Muscle layer of colon (tissue), 2 donors: ENCODE data around the gene MTUS2.

Experiments
- H3K27ac ChIP-seq: one replicate; pipeline ENCODE4 v1.7.0; 2013; ENCODE audit warnings: low read depth, mild to moderate bottlenecking, low read length, moderate library complexity
- H3K27me3 ChIP-seq, 2 donors: one replicate each; pipeline ENCODE4 v1.7.0; 2013; ENCODE audit warnings: low read length in 2 of 2, mild to moderate bottlenecking in 2 of 2; ENCODE audit not compliant: insufficient read depth in 2 of 2, control insufficient read depth in 1 of 2
- H3K36me3 ChIP-seq: one replicate; pipeline ENCODE4 v1.7.0; 2013; ENCODE audit warnings: mild to moderate bottlenecking, low read length; ENCODE audit not compliant: insufficient read depth
- H3K4me1 ChIP-seq: one replicate; pipeline ENCODE4 v1.7.0; 2013; ENCODE audit warnings: mild to moderate bottlenecking, low read length; ENCODE audit not compliant: insufficient read depth
- H3K4me3 ChIP-seq, 2 donors: one replicate each; pipeline ENCODE4 v1.7.0; 2013; ENCODE audit warnings: low read length in 2 of 2, low read depth in 1 of 2, mild to moderate bottlenecking in 1 of 2, moderate library complexity in 1 of 2
- H3K9ac ChIP-seq: one replicate; pipeline ENCODE4 v1.7.0; 2013; ENCODE audit warnings: low read length
- H3K9me3 ChIP-seq: one replicate; pipeline ENCODE4 v1.7.0; 2013; ENCODE audit warnings: mild to moderate bottlenecking, low read length
- donor health status: abdominal sarcoma.
- donor health status: Adenocarcinoma of cecum.

Gene MTUS2

GRCh38 chr13:29099781-29100406 lies 279.8 kb downstream of the MTUS2 start:
- no peaks in the 10 kb centered on the region for H3K9me3 ChIP-seq
- no peak overlapping the region for H3K27ac ChIP-seq
- no peaks in the 10 kb centered on the region for H3K4me1 ChIP-seq
- no peak overlapping the region for H3K9ac ChIP-seq
- H3K27me3 ChIP-seq = no peaks in the 10 kb centered on the region
- H3K4me3 ChIP-seq = no peak overlapping the region
- no peaks in the 10 kb centered on the region for H3K36me3 ChIP-seq

GRCh38 chr13:29100758-29101157 lies 280.6 kb downstream of the MTUS2 start:
- no peaks in the 10 kb centered on the region for H3K27me3 ChIP-seq
- H3K9ac ChIP-seq = no peak overlapping the region
- no peaks in the 10 kb centered on the region for H3K4me1 ChIP-seq
- no peak overlapping the region for H3K4me3 ChIP-seq
- H3K9me3 ChIP-seq = no peaks in the 10 kb centered on the region
- no peak overlapping the region for H3K27ac ChIP-seq
- H3K36me3 ChIP-seq = no peaks in the 10 kb centered on the region

- H3K36me3 ChIP-seq = no peaks in the 10 kb centered on the region
- no peak overlapping the region for H3K9ac ChIP-seq
- no peaks in the 10 kb centered on the region for H3K4me1 ChIP-seq
- no peak overlapping the region for H3K27ac ChIP-seq
- H3K27me3 ChIP-seq = no peaks in the 10 kb centered on the region
- H3K4me3 ChIP-seq = no peak overlapping the region
- H3K9me3 ChIP-seq = no peaks in the 10 kb centered on the region
Observed at GRCh38 chr13:29101409-29101808, 281.3 kb downstream of the MTUS2 start.

- H3K9ac ChIP-seq = no peak overlapping the region
- no peak overlapping the region for H3K27ac ChIP-seq
- no peaks in the 10 kb centered on the region for H3K4me1 ChIP-seq
- H3K27me3 ChIP-seq = no peaks in the 10 kb centered on the region
- no peaks in the 10 kb centered on the region for H3K9me3 ChIP-seq
- no peaks in the 10 kb centered on the region for H3K36me3 ChIP-seq
- H3K4me3 ChIP-seq = no peak overlapping the region
Observed at GRCh38 chr13:29101905-29102304, 281.8 kb downstream of the MTUS2 start.

- H3K4me1 ChIP-seq = no peaks in the 10 kb centered on the region
- no peak overlapping the region for H3K4me3 ChIP-seq
- no peaks in the 10 kb centered on the region for H3K36me3 ChIP-seq
- H3K9ac ChIP-seq = no peak overlapping the region
- H3K27me3 ChIP-seq = no peaks in the 10 kb centered on the region
- no peaks in the 10 kb centered on the region for H3K9me3 ChIP-seq
- no peak overlapping the region for H3K27ac ChIP-seq
Observed at GRCh38 chr13:29103065-29103800, 283.1 kb downstream of the MTUS2 start.

GRCh38 chr13:29104461-29104860 lies 284.3 kb downstream of the MTUS2 start:
- Histone ChIP-seq H3K36me3 (no peaks in the 10 kb centered on the region), H3K27me3 (no peaks in the 10 kb centered on the region), H3K4me3 (no peak overlapping the region), H3K4me1 (no peaks in the 10 kb centered on the region), H3K9me3 (no peaks in the 10 kb centered on the region), H3K9ac (no peak overlapping the region), H3K27ac (no peak overlapping the region)

- Histone ChIP-seq H3K27ac (no peak overlapping the region), H3K27me3 (no peaks in the 10 kb centered on the region), H3K4me3 (no peak overlapping the region), H3K9ac (no peak overlapping the region), H3K9me3 (no peaks in the 10 kb centered on the region), H3K36me3 (no peaks in the 10 kb centered on the region), H3K4me1 (no peaks in the 10 kb centered on the region)
Observed at GRCh38 chr13:29105779-29106178, 285.6 kb downstream of the MTUS2 start.

- Histone ChIP-seq H3K4me1 (no peaks in the 10 kb centered on the region), H3K4me3 (no peak overlapping the region), H3K27ac (no peak overlapping the region), H3K9ac (no peak overlapping the region), H3K27me3 (no peaks in the 10 kb centered on the region), H3K9me3 (no peaks in the 10 kb centered on the region), H3K36me3 (no peaks in the 10 kb centered on the region)
Observed at GRCh38 chr13:29106651-29107050, 286.5 kb downstream of the MTUS2 start.

- no peaks in the 10 kb centered on the region for H3K27me3 ChIP-seq
- H3K4me3 ChIP-seq = no peak overlapping the region
- H3K36me3 ChIP-seq = no peaks in the 10 kb centered on the region
- H3K27ac ChIP-seq = no peak overlapping the region
- H3K4me1 ChIP-seq = no peaks in the 10 kb centered on the region
- no peak overlapping the region for H3K9ac ChIP-seq
- no peaks in the 10 kb centered on the region for H3K9me3 ChIP-seq
Observed at GRCh38 chr13:29108068-29108786, 288.1 kb downstream of the MTUS2 start.

GRCh38 chr13:29109987-29110386 lies 289.8 kb downstream of the MTUS2 start:
- no peak overlapping the region for H3K9ac ChIP-seq
- no peak overlapping the region for H3K4me3 ChIP-seq
- no peaks in the 10 kb centered on the region for H3K36me3 ChIP-seq
- H3K9me3 ChIP-seq = no peaks in the 10 kb centered on the region
- H3K27ac ChIP-seq = no peak overlapping the region
- no peaks in the 10 kb centered on the region for H3K27me3 ChIP-seq
- H3K4me1 ChIP-seq = peaks cover 2% of the 10 kb centered on the region

GRCh38 chr13:29111446-29111845 lies 291.3 kb downstream of the MTUS2 start:
- Histone ChIP-seq H3K9me3 (no peaks in the 10 kb centered on the region), H3K27me3 (no peaks in the 10 kb centered on the region), H3K36me3 (no peaks in the 10 kb centered on the region), H3K27ac (no peak overlapping the region), H3K4me1 (peaks cover 4% of the 10 kb centered on the region), H3K4me3 (no peak overlapping the region), H3K9ac (no peak overlapping the region)
